ENCODE data around the gene ADGRG4. TPM values are rescaled to one million over a fixed set of nuclear protein-coding genes. Genes with fewer than 3 reads are reported as not detected.

ADGRG4 gene, protein sequence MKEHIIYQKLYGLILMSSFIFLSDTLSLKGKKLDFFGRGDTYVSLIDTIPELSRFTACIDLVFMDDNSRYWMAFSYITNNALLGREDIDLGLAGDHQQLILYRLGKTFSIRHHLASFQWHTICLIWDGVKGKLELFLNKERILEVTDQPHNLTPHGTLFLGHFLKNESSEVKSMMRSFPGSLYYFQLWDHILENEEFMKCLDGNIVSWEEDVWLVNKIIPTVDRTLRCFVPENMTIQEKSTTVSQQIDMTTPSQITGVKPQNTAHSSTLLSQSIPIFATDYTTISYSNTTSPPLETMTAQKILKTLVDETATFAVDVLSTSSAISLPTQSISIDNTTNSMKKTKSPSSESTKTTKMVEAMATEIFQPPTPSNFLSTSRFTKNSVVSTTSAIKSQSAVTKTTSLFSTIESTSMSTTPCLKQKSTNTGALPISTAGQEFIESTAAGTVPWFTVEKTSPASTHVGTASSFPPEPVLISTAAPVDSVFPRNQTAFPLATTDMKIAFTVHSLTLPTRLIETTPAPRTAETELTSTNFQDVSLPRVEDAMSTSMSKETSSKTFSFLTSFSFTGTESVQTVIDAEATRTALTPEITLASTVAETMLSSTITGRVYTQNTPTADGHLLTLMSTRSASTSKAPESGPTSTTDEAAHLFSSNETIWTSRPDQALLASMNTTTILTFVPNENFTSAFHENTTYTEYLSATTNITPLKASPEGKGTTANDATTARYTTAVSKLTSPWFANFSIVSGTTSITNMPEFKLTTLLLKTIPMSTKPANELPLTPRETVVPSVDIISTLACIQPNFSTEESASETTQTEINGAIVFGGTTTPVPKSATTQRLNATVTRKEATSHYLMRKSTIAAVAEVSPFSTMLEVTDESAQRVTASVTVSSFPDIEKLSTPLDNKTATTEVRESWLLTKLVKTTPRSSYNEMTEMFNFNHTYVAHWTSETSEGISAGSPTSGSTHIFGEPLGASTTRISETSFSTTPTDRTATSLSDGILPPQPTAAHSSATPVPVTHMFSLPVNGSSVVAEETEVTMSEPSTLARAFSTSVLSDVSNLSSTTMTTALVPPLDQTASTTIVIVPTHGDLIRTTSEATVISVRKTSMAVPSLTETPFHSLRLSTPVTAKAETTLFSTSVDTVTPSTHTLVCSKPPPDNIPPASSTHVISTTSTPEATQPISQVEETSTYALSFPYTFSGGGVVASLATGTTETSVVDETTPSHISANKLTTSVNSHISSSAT (N-terminal part only)
- total RNA-seq: not detected in 2 replicates

DNA sequence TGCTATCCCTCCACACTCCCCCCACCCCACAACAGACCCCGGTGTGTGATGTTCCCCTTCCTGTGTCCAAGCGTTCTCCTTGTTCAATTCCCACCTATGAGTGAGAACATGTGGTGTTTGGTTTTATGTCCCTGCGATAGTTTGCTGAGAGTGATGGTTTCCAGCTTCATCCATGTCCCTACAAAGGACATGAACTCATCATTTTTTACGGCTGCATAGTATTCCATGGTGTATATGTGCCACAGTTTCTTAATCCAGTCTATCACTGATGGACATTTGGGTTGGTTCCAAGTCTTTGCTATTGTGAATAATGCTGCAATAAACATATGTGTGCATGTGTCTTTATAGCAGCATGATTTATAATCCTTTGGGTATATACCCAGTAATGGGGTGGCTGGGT is at the start of gene ADGRG4:
Gene ADGRG4, plus strand, starts transcription at position 243 of the 400 bp plus-strand sequence. CDS start 7,815 bp downstream, outside the sequence.

DNA sequence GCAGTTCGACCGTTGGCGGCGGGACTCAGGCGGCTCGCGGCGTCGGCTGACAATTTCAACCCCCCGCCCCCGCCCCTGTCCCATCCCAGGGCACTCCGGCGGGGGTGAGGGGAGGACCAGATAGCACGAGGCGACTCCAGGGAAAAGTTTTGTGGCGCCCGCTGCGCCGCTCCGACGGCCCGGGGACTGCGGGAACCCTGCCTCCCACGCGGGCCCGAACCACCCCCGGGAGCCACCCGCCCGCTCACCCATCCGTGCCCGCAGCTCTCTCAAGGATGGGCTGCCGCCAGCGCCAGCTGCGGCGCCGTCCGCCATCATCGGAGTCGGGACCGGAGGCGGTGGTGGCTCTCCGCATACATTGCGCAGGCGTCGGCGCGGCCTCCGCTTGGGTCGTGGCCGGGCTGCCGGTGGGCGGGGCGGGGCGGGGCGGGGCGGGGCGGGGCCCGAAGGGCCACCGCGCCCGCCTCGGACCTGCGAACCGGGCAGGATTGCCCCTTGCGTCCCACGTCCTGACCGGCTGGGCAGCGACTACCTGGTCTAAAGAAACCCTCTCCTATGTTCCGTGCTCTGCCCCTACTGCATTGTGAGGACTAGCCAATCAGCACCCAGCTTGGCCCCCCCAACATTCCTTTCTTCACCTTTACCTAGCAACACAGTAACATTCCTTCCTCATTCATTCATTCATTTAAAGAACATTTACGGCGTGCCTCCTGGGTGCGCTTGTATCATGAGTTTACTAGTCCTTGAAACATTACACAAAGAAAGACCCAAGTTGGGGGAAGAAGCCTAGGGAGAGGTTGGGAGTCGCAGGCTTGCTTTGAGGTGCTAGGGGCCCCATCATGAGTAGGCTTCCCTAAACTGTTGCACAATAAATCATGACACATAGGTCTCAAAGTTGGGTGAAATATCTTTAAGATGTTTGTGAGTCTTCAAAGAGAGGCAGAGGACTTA is 49.4 kb upstream of the ADGRG4 start, which contains the start of gene MAP7D3:
Gene MAP7D3, minus strand, starts transcription at position 360 of the 951 bp plus-strand sequence. Its CDS starts 42 bp downstream, at position 318.

Other genes with a start within 250 kb of the ADGRG4 start
- 15.3 and 28.0 TPM in 2 replicates for gene FHL1, start 153.4 kb upstream of the ADGRG4 start, total RNA-seq
- gene MAP7D3, start 49.6 kb upstream of the ADGRG4 start, total RNA-seq: 12.3 and 14.9 TPM in 2 replicates
- gene BRS3, start 187.0 kb downstream of the ADGRG4 start, total RNA-seq: not detected in 2 replicates
- 29.9 and 37.1 TPM in 2 replicates for gene HTATSF1, start 196.6 kb downstream of the ADGRG4 start, total RNA-seq
- not detected in 2 replicates for gene VGLL1, start 231.3 kb downstream of the ADGRG4 start, total RNA-seq

Data from epithelial cell of umbilical artery (primary cell).